Activated effector memory CD4-positive, alpha-beta T cell treated with anti-CD3 and anti-CD28 coated beads, Interleukin-2, amount 50 U/mL, for 16 hours (primary cell): ENCODE measurements around the gene LILRA6.
"Not testable (repeated sequence)": the region's sequence is repeated elsewhere in the genome, so short reads cannot be mapped to it uniquely, and the experiment has no call there.

ENCODE experiments used
- DNase-seq: peaks from one replicate; pipeline ENCODE4 v3.0.0-alpha.2; 2020

Gene LILRA6

DNA sequence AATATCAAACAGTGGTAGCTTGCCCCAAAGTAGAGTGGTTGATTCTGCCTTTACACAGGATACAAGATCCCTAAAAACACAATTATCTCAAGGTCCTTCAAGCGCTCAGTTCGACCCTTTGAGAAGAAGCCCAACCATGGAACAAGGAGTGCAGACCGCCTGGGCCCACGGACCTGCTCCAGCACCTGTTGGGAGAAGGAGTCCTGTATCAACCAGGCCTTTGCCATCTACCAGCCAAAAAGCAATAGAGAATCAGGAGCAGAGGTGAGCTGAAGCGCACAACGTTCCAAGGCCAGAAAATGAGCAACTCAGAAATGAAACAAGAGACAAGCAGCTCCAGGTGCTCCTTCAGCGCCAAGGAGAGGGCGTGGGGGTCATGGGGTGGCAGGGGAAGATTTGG, 13.4 kb downstream of the LILRA6 start:
- DNase-seq = no peak

DNA sequence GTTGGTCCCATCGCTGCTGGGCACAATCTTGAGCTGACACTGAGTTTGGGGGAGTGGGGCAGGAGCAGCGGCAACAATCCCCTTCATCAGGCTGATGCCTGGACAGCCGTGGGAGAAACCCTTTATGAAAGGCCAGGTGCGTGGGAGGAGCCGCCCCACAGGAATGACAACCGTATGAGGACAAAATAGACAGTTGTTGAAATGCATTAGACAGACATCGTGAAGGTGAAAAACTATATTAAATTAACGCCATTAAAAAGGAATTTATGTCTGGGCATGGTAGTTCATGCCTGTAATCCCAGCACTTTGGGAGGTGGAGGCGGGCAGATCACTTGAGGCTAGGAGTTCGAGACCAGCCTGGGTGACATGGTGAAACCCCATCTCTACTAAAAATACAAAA, 18.0 kb downstream of the LILRA6 start:
- DNase-seq = not testable (repeated sequence)

DNA sequence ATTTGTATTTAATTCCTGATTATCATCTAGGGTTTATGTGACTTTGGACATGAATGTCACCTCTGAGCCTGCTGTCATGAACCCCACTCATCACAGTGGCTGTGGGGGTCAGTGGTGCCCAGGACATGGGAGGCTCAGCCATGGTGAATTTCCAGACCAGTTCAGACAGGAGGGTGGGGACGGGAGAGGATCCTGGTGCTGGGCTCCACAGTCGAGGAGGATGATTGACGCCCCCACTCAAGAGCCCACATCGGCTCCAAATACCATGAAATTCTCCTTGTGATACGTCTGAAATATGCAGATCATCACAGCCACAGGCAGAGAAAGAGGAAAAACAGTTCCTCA, 18.7 kb downstream of the LILRA6 start:
- DNase-seq = not testable (repeated sequence)

DNA sequence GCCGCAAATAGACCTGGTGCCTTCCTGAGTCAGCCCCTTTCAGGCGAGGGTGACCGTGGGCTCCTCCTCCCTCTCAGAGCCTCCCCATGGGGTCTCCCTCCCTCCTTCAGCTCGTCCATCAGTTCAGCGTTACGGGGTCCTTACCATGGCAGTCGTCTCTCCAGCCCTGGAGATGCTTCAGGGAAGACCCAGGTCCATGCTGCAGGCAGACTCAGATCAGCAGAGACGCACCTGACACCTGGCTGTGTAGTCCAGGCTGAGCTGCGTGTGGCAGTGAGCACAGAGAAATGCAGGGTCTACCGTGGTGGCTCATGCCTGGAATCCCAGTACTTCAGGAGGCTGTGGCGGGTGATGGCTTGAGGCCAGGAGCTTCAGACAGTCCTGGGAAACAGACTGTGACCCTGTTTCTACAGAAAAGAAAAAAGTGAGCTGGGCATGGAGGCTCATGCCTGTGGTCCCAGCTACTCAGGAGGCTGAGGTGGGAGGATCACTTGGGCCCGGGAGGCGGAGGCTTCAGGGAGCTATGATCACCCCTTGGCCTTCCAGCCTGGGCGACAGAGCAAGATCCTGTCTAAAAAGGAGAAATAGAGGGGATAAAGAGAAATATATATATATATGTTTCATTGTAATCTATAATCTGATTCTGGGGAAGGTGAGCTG, 19.2 kb downstream of the LILRA6 start:
- DNase-seq = not testable (repeated sequence)

DNA sequence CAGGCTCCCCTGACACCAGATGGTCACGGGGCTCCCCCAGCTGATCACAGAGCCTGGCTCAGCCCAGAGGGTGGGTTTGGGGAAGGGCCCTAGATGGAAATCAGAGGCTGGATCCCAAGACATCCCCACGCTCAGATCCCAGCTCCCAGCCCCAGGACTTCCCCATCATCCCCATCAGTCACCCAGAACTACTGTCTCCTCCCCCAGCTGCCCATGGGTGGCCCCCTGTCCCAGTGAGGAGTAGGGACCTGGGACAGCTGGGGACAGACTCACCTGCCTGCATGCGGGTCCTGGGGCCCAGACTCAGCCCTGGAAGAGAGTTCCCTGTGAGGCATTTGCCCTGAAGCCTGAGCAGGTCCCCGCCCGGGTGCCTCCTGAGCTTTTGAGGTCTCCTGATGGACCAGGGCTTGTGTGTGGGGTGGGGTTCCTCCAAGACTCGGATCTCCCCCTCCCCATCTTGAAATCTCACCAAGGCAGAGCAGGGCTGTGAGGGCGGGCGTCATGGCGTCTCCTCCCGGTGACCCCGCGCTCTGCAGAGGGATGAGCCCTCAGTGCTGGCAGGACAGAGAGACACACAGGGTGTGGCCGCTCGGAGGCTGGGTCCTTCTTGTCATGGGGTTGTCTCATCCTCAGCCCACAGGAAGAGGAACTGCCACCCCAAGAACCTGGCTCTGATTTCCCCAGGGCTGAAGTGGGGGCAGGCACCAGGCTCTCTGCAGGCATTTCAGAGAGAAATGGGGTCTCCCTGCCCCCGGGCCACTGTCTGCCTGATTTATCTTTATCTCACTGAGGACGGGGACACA, 19.9 kb downstream of the LILRA6 start, which contains the start of gene LILRB3:
Gene LILRB3 (minus strand): TSS at position 534 of the 803 bp plus-strand sequence. CDS start 31 bp downstream, at position 503.
- DNase-seq = not testable (repeated sequence)

DNA sequence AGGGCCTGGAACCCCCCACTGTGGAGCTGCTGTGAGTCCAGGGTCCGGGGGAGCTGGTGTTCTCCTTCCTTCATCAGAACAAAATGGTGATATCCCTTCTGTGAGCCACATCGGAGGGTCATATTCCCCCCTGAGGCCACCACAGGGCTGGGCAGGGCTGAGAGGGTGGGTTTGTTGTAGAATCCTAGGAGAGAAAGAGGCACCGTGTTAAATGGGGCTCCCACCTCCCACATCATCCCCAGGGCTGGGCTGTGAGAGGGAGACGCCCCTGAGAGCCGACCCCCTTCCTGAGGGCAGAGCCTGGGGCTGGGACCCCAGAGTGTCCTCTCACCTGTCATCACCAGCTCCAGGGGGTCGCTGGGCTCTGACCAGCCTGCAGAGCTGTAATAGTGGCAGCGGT, 20.6 kb downstream of the LILRA6 start:
- DNase-seq = not testable (repeated sequence)

DNA sequence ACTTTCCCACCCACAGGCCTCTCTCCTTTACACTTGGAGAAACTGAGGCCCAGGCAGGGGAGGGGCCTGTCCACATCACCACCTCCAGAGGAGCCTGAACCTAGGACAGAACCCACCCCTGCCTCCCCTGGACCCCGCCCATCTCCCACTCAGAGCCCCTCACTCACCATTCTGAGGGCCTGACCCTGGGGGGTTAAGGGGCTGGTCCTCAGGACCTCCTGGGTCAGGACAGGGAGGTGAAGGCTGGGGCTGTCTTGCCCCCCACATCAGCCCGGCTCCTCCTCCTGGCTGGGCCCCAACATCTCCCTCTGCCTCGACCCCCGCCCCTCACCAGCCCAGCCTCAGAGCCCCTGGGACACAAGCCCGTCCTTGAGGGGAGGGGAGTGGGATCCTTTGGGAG, 22.9 kb downstream of the LILRA6 start:
- DNase-seq = not testable (repeated sequence)

DNA sequence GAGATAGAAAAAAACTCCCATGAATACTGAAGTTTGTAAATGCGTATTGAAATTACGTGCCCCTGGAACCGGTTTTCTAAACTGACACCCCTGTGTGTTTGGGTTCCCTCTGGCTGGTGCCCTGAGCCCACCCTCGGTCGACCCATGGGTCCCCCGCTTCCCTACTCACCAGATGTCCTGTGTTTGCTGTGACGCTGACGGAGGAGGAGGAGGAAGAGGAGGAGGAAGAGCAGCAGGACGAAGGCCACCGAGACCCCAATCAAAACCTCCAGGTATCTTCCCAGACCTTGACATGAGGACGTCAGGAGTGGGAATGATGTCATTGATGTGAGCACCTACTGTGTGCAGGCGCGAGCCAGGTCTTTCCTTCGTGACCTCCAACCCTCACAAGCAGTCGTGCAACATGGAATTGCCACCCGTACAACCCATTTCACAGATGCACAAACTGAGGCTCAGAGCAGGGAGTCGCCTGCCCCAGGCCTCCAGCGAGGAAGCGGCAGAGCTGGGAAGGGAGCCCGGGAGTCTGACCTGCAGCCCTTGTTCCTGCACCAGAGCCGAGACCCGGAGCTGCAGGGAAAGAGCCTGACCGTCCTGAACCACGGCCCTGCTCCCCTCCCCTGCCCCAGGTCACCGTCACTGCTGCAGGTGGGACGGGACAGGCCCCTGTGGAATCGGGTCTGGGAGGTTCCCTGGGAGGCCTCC, 23.5 kb downstream of the LILRA6 start:
- no peak for DNase-seq

DNA sequence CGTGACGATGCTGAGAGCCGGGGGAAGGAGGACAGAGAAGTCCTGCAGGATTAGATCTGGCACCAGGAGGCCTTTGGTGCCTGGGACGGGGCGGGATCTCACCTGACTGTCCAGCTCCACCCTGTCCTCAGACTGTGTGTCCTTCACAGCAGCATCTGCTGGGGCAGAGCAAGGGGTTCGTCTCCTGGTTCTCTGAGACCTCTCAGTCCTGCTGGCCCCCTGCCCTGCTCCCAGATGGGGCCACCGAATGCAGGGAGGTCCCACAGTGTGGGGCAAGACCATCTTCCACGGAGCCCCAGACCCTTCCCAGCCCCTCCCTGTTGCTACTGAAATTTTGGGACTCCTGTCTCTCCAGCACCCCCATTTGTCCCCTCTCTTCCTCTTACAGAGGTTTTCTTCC, 24.3 kb downstream of the LILRA6 start:
- no peak for DNase-seq

DNA sequence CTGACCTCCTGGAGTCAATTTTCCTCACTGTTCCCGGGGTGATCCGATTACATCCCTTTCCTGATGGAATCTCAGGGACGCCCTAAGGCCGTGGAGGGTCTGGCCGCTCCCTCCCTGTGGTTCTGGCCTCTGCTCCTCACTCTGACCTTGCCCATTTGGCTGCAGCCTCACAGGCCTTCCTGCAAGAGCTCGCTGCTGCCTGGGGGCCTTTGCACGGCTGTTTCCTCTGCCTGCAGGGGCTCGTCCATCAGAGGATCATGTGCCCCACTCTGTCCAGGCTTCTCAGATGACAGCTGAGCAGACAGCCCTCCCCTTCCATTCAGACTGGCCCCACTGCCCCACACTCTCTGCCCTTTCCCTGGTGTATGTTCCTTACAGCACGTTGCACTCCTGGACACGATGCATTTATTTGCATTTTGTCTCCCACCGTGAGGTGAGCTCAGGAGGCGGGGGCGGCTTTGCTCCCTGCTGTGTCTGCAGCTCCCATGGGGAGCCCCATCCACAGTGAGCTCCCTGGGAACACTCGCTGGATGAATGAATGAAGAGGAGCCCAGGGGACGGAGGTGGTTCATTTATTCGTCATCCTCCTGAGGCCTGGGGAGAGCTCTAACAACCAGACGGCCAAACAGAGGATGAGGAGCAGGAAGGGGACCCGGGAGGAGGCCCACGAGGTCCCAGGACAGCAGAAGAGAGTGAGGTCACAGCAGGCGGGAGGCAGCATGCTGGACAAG, 24.9 kb downstream of the LILRA6 start:
- DNase-seq = not testable (repeated sequence)

DNA sequence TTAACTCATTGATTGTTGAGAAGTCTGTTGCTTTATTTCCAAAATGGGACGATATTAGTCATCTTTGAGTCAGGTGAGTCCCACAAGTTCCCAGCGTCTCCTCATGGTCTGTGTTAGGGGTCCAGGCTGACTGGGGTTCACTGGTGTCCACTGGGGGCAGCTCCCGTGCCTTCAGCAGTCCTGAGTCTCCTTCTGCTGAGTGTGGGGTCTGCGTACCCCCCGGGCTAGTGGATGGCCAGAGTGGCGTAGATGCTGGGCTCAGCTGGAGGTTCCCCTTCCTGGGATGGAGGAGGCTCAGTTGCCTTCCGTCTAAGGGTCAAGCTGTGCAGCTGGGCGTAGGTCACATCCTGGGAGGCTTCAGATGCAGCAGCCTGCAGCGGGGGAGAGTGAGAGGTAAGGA, 25.7 kb downstream of the LILRA6 start:
- DNase-seq = no peak

DNA sequence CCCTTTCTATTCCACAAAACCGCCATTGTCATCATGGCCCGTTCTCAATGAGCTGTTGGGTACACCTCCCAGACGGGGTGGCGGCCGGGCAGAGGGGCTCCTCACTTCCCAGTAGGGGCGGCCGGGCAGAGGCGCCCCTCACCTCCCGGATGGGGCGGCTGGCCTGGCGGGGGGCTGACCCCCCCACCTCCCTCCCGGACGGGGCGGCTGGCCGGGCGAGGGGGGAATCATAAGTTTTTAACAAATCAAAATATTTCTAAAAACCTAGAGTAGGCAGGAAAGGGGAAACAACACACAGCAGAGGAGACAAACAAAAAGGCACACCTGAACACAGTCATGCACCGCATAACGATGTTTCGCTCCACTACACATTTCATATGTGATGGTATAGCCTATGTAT, 27.9 kb downstream of the LILRA6 start:
- not testable (repeated sequence) for DNase-seq

DNA sequence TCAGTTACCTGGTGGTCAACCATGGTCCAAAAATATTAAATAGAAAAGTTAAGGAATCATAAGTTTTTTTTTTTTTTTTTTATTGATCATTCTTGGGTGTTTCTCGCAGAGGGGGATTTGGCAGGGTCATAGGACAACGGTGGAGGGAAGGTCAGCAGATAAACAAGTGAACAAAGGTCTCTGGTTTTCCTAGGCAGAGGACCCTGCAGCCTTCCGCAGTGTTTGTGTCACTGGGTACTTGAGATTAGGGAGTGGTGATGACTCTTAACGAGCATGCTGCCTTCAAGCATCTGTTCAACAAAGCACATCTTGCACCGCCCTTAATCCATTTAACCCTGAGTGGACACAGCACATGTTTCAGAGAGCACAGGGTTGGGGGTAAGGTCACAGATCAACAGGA, 28.4 kb downstream of the LILRA6 start:
- not testable (repeated sequence) for DNase-seq

DNA sequence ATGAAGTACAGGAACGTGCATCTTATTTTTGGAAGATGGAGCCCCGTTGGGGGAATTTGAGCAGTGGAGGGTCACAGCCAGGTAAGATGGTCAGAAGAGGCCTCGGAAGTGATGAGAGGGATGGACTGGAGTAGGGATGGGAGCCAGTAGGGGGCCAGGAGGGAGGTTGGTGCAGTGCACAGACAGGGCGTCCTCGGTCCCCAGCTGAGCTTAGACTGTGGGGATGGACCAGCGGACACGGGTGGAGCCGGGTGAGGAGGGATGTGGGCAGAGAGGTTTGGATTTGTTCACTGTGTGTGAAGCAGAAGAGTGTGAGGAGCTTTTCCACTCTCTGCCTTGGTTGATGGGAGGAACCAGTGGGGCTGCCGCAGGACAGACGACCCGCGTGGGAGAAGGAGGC, 31.4 kb downstream of the LILRA6 start:
- no peak for DNase-seq

DNA sequence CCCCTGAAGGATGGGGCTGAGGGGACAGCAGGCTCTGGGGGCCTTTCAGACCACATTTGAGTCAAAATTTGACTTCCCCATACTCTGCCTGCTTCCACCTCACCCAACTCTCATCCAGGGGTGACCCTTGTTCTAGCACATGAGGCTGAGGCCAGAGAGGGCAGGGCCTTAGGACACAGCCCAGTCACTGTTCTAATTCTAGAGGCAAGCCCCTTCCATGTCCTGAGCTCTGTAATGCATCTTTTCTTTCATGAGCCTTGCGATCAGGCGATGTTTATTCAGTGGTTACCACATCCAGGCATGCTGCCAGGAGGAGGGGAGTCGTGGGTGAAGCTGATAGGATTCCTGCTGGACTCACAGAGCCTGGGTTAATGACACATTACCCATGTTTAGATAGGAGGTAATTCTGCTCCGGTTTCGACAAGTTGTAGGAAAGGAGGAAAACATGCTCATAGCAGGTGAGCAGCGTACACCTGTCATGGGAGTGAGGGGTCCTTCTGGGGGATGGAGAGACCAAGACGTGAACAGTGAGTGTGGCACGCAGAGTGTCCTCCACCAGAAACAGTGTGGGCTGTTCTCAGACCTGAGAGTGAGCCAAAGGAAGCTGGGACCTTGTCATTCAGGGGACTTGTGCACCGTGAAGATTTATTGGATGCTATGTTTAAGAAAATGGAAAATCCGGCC, 32.6 kb downstream of the LILRA6 start:
- DNase-seq = no peak

DNA sequence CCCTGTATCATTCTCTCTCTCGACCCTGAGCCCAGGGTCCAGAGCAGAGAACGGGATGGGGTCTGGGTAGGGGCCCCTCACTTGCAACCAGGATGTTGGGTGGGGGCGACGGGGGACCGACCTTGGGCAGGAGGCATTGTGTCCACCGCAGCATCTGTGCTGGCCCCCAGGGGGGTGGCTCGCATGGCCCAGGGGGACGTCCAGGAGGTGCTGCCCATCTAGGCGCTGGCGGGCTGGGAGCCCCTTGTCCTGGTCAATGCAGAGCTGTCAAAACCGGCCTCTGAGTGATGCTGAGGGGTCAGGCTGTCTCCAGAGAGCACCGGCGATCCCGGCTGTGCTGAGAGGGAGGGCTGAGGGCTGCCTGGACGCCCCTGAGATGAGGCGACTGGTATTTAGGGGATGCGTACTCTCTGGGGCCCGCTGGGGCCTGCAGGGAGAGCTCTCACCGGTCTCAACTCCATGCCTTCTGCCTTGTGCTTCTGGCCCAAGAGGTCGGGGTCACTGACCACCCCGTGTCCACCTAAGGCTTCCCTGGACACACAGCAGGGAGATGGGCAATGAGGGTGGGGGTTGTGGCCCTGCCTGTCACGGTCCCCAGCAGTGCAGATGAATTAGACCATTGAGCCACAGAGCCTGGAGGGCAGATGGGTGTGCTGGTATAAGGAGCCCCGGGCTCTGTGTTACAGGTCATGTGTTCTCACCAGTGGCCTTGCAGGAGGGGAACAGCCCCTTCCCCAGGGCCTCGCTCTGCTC, 33.4 kb downstream of the LILRA6 start:
- peak; percentile 64 for DNase-seq

DNA sequence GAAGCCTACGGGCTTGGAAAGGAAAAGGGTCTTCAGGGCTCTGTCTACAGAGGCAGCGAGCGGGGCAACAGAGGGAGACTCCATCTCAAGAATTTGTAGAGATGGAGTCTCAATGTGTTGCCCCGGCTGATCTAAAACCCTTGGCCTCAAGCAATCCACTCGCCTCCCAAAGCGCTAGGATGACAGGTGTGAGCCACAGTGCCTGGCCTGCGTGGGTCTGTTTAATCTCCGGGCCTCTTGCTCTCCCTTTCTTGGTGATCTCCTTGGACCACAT, 33.9 kb downstream of the LILRA6 start:
- no peak for DNase-seq

DNA sequence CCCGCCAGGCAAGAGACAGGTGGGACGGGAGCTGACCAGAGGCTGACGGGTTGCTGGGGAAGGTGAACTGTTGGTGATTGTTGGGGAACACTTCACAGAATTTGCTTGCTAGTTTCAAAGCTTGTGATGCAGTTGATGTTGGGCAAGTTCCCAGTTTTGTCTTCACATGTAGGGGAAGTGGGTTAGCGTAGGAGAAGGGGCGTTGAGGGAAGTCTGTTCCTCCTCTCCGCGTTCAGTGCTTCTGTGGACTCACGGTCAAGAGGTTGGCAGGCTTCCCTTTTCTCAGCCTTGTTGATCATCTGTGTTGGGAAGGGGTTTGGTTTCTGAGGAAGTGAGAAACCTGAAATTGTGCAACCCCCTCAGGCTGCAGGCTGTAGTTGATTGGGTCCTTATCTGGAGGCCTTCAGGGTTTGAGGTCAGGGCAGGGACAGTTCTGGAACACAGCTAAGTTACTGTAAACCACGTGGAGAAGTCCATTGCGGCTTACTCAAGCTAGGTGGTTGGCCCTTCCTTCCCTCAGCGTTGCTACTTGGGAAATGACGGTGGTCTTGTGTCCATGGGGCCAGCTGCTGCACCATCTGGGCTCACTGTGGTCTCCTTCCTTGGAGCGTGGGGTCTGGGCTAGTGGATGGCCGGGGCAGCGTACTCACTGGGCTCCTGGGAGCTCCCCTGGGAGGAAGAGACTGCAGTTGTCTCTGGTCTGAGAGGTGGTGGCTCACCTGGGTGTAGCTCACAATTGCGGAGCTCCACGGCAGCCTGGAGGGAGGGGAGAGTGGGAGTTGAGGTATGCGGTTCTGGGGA, 34.4 kb downstream of the LILRA6 start:
- peak; percentile 69 for DNase-seq

DNA sequence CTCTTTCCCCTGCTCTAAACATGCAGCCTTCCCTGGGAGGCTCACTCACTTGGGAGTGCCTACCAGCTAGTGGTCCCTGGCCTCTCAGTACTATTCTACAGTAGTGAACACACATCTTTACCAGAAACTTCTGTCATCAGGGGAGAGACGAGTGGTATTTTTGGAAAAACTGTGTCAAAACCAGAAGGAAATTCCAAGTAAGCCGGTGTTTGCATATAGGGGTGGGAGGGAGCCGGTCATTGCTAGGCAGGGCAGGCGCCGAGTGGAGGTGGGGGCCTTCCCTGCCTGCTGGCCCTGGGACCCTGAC, 35.0 kb downstream of the LILRA6 start:
- DNase-seq = no peak

DNA sequence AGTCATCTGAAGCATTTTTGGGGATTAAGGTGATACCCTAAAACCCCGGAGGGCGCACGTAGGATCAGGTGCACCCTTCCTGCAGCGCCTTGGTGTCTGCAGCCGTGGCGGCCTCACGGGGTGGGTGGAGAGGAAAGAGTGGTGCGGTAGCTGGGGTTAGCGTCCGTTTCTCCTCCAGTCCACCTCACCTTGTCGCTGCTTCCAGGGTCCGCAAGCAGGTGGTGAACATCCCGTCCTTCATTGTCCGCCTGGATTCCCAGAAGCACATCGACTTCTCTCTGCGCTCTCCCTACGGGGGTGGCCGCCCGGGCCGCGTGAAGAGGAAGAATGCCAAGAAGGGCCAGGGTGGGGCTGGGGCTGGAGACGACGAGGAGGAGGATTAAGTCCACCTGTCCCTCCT, 35.4 kb downstream of the LILRA6 start:
- not testable (repeated sequence) for DNase-seq

DNA sequence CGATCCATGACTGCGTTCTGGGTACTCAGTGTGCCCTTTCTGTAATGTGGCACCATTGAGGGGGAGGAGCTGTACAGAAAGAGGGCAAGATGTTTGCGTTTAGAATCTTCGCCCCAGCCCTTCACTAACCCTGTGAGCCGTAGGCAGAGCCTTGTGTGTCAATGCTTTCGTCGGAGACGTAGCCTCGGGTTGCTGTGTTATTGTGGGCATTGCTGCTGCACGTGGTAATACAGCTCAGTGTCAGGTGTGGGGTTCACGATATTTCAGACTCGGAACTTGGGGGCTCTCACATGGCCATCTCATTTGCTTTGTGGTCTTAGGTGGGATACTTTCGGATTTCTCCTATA, 35.8 kb downstream of the LILRA6 start:
- no peak for DNase-seq
